CD8-positive, alpha-beta memory T cell (primary cell): ENCODE data around the gene ERC2. TPM values are rescaled to one million over a fixed set of nuclear protein-coding genes. Genes with fewer than 3 reads are reported as not detected.
A peak's percentile ranks its signal among the peaks of the same experiment; 100 is the strongest.

Source experiments
- CTCF ChIA-PET: fragments of 350-600 bp; sonication (Branson Sonifier 250); formaldehyde crosslinking; loops from one replicate; lab custom pipeline; 2021; ENCODE audit warnings: antibody characterized with exemption; lab: Charles Lee
- POLR2A ChIA-PET: fragments of 350-600 bp; sonication (Branson Sonifier 250); formaldehyde crosslinking; loops from one replicate; lab custom pipeline; 2021; ENCODE audit warnings: antibody characterized with exemption; lab: Charles Lee
- DNase-seq, 5 donors: peaks; one replicate each; pipeline versions ENCODE4 v3.0.0 to v3.0.0-alpha.2; 2020 to 2022; ENCODE audit warnings: mixed read lengths in 1 of 5
- H3K27ac ChIP-seq: one replicate; pipeline ENCODE4 v1.7.0; 2013; ENCODE audit warnings: low read depth, mild to moderate bottlenecking, low read length, moderate library complexity
- H3K27me3 ChIP-seq: 2 replicates; pipeline ENCODE4 v1.7.0; 2013; ENCODE audit warnings: low read length, mild to moderate bottlenecking; ENCODE audit not compliant: insufficient read depth, poor library complexity, severe bottlenecking
- H3K36me3 ChIP-seq: 2 replicates; pipeline ENCODE4 v1.7.0; 2013; ENCODE audit warnings: mild to moderate bottlenecking, low read length, moderate library complexity; ENCODE audit not compliant: insufficient read depth
- H3K4me1 ChIP-seq: 2 replicates; pipeline ENCODE4 v1.7.0; 2013; ENCODE audit warnings: mild to moderate bottlenecking, low read length, moderate library complexity; ENCODE audit not compliant: insufficient read depth
- H3K4me3 ChIP-seq: 2 replicates; pipeline ENCODE4 v1.7.0; 2013; ENCODE audit warnings: mild to moderate bottlenecking, low read length
- H3K9me3 ChIP-seq: 2 replicates; pipeline ENCODE4 v1.7.0; 2013; ENCODE audit warnings: mild to moderate bottlenecking, low read length
- H3K27ac Mint-ChIP-seq, 8 donors: one replicate each; pipeline ENCODE4 v1.8.0; 2020 to 2021; ENCODE audit warnings: mixed read lengths in 8 of 8, mild to moderate bottlenecking in 6 of 8, inconsistent platforms in 3 of 8, moderate library complexity in 3 of 8
- H3K27me3 Mint-ChIP-seq, 2 donors: one replicate each; pipeline ENCODE4 v1.8.0; 2020 to 2021; ENCODE audit warnings: mixed read lengths in 2 of 2, mild to moderate bottlenecking in 1 of 2, moderate library complexity in 1 of 2
- H3K36me3 Mint-ChIP-seq, 3 donors: one replicate each; pipeline ENCODE4 v1.8.0; 2020 to 2021; ENCODE audit warnings: mixed read lengths in 3 of 3, inconsistent platforms in 1 of 3, mild to moderate bottlenecking in 1 of 3
- H3K4me1 Mint-ChIP-seq, 3 donors: one replicate each; pipeline ENCODE4 v1.8.0; 2020 to 2021; ENCODE audit warnings: mixed read lengths in 3 of 3, inconsistent platforms in 1 of 3, mild to moderate bottlenecking in 1 of 3
- H3K4me3 Mint-ChIP-seq, 7 donors: one replicate each; pipeline ENCODE4 v1.8.0; 2020 to 2021; ENCODE audit warnings: mixed read lengths in 7 of 7, mild to moderate bottlenecking in 6 of 7, moderate library complexity in 4 of 7, inconsistent platforms in 2 of 7
- H3K9me3 Mint-ChIP-seq, 5 donors: one replicate each; pipeline ENCODE4 v1.8.0; 2020 to 2022; ENCODE audit warnings: mixed read lengths in 5 of 5, mild to moderate bottlenecking in 3 of 5, moderate library complexity in 2 of 5, inconsistent platforms in 1 of 5
- polyA plus RNA-seq: library from polyadenylated mRNA; unstranded; fragments of 300-500 nt; fragmentation: Illumina TruSeq; gene quantifications from one replicate; pipeline ENCODE4 v1.2.3, GENCODE V29; 2021
- total RNA-seq, 2 experiments: library from RNA; stranded (reverse); gene quantifications; one replicate each; pipeline ENCODE4 v1.2.3, GENCODE V29; 2021

ERC2 gene
- total and polyA plus RNA-seq, 3 experiments from 2014 or later: not detected

DNA sequence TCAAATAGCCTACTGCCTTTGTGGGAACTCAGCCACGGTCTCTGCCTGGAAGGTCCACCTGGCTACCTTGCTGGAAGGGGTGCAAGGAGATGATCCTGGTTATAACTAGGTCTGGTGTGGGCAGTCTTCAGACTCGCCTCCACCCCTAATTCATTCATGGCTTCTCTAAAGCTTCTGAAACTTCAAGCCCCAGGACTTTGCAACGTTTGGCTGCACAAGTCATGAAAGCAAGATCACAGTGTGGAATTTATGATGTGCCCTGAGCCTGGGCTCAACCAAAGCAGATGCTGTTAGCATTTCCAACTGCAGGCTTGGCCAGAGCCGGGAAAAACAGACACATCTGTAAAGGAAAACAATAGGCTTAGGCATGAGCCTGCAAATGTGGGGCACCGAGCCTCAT is 780.7 kb downstream of the ERC2 start:
- Histone ChIP-seq H3K27ac (no peak overlapping the region), H3K27me3 (no peaks in the 10 kb centered on the region), H3K36me3 (no peaks in the 10 kb centered on the region), H3K4me1 (no peaks in the 10 kb centered on the region), H3K9me3 (no peaks in the 10 kb centered on the region), H3K4me3 (no peak overlapping the region)
- Mint-ChIP-seq H3K36me3 (peaks cover 0 to 2% (median 0%) of the 10 kb centered on the region in 3 donors), H3K4me3 (no peak overlapping the region), H3K27me3 (peaks cover 0 to 3% of the 10 kb centered on the region in 2 donors), H3K27ac (no peak overlapping the region), H3K4me1 (no peaks in the 10 kb centered on the region), H3K9me3 (peaks cover 0 to 3% (median 0%) of the 10 kb centered on the region in 5 donors)
- POLR2A ChIA-PET: no interaction called here
- CTCF ChIA-PET: no interaction called here
- DNase-seq: no peak

DNA sequence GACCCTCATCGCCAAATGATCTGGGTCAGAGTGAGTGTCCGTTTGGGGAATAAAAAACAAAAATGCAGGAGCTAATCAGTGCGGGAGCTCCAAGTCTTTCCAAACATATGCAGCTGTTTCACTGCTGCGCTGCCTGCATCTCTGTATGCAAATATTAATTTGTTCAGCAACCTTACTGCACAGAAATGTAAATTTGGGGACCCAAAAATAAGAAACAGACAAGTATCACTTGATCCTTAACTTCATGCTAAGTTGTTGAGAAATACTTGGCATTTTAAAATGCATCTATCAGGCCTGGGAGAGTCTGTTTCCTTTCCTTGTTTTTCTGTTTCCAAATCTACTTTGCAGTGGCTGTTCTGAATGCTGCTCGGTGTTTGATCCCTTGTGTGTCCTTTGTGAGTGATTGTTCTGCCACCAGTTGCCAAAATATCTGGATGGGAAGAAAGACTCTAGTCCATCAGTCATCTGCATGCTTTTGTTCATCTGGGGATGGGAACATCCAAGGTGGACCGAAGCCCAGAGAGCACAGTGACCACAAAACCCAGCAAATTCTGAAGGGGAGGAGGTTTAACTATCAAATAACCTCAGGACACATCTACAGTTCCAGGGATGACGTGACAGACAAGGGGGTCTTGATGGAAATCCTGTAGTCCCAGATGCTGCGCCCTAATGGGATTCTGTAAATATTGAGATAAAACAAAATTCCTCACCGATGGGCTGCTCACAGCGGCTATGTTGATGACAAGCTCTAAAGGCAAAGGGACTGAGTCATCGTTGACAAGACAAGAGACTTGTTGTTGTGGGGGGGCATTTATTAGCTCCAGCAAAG is 781.6 kb downstream of the ERC2 start:
- H3K27ac Mint-ChIP-seq: no peak overlapping the region
- Histone ChIP-seq H3K27ac (no peak overlapping the region), H3K4me3 (no peak overlapping the region), H3K4me1 (no peaks in the 10 kb centered on the region), H3K36me3 (no peaks in the 10 kb centered on the region), H3K9me3 (no peaks in the 10 kb centered on the region), H3K27me3 (no peaks in the 10 kb centered on the region)
- peaks cover 0 to 3% of the 10 kb centered on the region in 2 donors for H3K27me3 Mint-ChIP-seq
- H3K4me1 Mint-ChIP-seq: no peaks in the 10 kb centered on the region
- H3K4me3 Mint-ChIP-seq: no peak overlapping the region
- CTCF ChIA-PET: no interaction called here
- POLR2A ChIA-PET: no interaction called here
- peaks cover 0 to 2% (median 0%) of the 10 kb centered on the region in 3 donors for H3K36me3 Mint-ChIP-seq
- peaks cover 0 to 3% (median 0%) of the 10 kb centered on the region in 5 donors for H3K9me3 Mint-ChIP-seq
- DNase-seq: no peak

DNA sequence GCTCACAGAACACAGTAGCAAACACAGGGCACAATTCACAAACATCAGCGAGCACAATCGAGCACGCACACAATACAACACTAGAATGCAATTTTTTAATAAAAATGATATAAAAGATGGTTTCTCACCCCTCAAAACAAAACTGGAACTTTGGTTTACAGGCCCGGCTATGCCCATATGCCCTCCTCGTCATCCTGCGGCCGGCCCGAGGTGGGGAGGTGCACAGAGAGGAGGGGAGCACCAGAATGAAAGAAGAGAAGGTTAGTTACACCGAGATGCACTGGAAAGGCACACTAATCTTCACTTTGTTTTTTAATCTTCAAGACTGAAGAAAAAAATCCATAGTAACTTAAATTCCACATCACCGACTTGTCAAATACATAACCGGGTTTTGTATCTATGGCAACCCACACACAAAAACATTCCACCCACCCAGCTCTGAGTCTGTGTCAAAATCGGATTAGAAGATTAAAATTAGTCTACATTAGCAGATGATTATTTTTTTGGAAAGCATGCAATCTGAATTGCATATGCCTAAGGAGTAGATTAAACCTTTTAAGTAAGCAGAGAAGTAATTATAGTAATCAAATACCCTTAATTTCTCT is 784.5 kb downstream of the ERC2 start:
- no peaks in the 10 kb centered on the region for H3K4me1 ChIP-seq
- Mint-ChIP-seq H3K27ac (no peak overlapping the region), H3K9me3 (peaks cover 0 to 3% (median under 1%) of the 10 kb centered on the region in 5 donors), H3K4me3 (no peak overlapping the region), H3K36me3 (peaks cover 0 to under 1% (median 0%) of the 10 kb centered on the region in 3 donors), H3K4me1 (no peaks in the 10 kb centered on the region), H3K27me3 (peaks cover 0 to 4% of the 10 kb centered on the region in 2 donors)
- DNase-seq: no peak
- no peak overlapping the region for H3K4me3 ChIP-seq
- H3K36me3 ChIP-seq: no peaks in the 10 kb centered on the region
- no peaks in the 10 kb centered on the region for H3K27me3 ChIP-seq
- POLR2A ChIA-PET: no interaction called here
- CTCF ChIA-PET: no interaction called here
- no peak overlapping the region for H3K27ac ChIP-seq
- no peaks in the 10 kb centered on the region for H3K9me3 ChIP-seq

DNA sequence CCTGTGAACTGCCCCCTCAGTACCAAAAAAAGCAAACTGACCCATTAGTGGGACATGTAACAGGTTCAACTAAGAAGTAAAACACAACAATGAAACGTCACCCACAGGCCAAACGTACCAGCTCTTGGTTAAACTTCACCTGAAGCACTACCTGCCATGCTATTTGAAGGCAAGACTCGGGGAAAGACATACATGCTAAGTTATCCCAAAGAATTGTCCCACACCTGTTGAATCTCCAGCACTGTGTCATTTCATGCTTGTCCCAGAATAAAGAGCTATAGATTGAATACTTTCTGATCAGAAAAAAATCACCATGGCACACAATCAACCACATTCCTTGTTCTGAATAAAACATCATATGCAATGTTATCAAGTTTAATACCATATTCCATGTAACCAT is 785.8 kb downstream of the ERC2 start:
- H3K9me3 ChIP-seq: no peaks in the 10 kb centered on the region

DNA sequence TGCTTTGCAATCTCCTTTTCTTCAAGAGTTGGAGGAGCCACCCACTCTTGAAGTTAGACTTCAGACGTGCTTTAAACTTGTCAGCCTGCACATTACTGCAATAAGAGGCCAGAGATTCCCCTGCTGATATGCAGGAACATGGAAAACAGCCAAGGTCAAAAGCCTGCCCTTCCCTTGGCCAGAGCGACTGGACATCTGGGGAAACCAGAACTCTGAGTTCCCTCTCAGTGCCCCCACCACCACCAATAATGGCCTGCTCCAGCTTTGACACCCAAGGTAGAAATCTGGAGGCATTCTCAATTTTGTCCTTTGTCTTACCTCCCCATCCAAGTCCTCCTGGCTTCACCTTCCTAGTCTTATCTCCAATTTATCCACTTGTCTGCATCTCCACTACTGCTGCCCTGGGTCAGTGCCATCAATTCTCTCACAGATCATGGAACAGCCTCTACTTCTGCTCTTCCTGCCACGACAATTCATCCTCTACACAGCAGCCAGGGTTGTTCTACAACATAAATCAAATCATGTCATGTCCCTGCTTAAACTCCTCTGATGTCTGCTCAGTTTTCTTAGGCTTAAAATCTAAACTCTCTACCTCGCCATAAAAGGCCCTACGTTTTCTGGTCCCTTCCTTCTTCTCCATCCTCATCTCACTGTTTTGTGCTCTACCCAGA is 789.6 kb downstream of the ERC2 start:
- Mint-ChIP-seq H3K9me3 (peaks cover 0 to 4% (median 2%) of the 10 kb centered on the region in 5 donors), H3K4me1 (no peaks in the 10 kb centered on the region), H3K36me3 (no peaks in the 10 kb centered on the region), H3K27me3 (peaks cover 0 to 1% of the 10 kb centered on the region in 2 donors), H3K27ac (no peak overlapping the region), H3K4me3 (no peak overlapping the region)
- H3K9me3 ChIP-seq: no peaks in the 10 kb centered on the region
- H3K27me3 ChIP-seq: no peaks in the 10 kb centered on the region
- CTCF ChIA-PET: no interaction called here
- no peak overlapping the region for H3K4me3 ChIP-seq
- no peaks in the 10 kb centered on the region for H3K36me3 ChIP-seq
- no peak overlapping the region for H3K27ac ChIP-seq
- POLR2A ChIA-PET: no interaction called here
- no peak for DNase-seq
- H3K4me1 ChIP-seq: no peaks in the 10 kb centered on the region

More for the DNA sequence above, 785.8 kb downstream of the ERC2 start:
- H3K4me1 ChIP-seq: no peaks in the 10 kb centered on the region
- no peaks in the 10 kb centered on the region for H3K27me3 ChIP-seq
- Mint-ChIP-seq H3K4me3 (no peak overlapping the region), H3K36me3 (no peaks in the 10 kb centered on the region), H3K27me3 (peaks cover 0 to 1% of the 10 kb centered on the region in 2 donors), H3K9me3 (peaks cover 0 to 3% (median 0%) of the 10 kb centered on the region in 5 donors), H3K4me1 (no peaks in the 10 kb centered on the region), H3K27ac (peak overlapping the region in 1 of 8 donors; percentile 47)
- no peak overlapping the region for H3K4me3 ChIP-seq
- ChIA-PET CTCF (no interaction called here), POLR2A (no interaction called here)
- no peak for DNase-seq
- H3K27ac ChIP-seq: no peak overlapping the region
- no peaks in the 10 kb centered on the region for H3K36me3 ChIP-seq

DNA sequence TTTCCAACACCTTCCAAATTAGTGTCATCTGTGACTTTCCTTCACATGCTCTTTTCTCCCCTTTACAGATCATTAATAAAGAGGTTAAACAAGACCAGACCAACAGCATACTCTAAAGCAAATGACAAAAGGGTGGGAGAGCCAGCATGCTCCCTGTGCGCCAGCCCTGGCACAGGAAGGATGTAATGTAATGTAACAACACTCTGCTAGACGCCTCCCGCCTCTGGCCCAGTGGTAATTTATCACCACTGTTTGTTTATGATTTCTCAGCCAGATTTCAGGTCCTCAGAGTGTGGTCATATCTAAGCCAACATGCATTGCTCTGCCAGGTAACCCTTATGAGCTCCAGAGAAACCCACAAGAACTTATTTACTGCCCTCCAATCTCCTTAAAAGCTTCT is 791.6 kb downstream of the ERC2 start:
- no peaks in the 10 kb centered on the region for H3K9me3 ChIP-seq

DNA sequence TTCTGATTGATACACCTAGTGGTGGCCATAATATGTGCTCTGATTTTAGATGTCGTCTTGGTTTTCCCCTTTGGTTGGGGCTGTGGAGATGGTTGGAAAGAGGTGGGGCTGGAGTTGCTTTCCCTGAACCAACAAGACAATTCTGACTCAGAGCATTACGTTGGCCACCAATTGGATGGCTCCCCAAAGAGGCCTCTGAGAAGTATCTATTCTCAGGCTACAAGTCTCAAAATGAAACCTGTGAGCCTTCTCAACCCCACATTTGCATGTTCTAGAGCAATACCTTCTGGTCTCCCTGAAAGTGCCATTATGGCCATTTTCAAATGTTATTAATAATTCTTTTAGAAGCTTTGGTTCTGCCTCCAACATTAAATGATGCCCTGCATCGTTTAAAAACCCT is 792.8 kb downstream of the ERC2 start:
- Histone ChIP-seq H3K4me3 (no peak overlapping the region), H3K4me1 (no peaks in the 10 kb centered on the region)

More for the DNA sequence above, 791.6 kb downstream of the ERC2 start:
- Mint-ChIP-seq H3K4me3 (no peak overlapping the region), H3K4me1 (no peaks in the 10 kb centered on the region), H3K27ac (no peak overlapping the region), H3K27me3 (peaks cover 0 to 1% of the 10 kb centered on the region in 2 donors), H3K9me3 (peaks cover 0 to 4% (median 3%) of the 10 kb centered on the region in 5 donors), H3K36me3 (no peaks in the 10 kb centered on the region)
- ChIA-PET POLR2A (no interaction called here), CTCF (no interaction called here)
- DNase-seq: no peak
- Histone ChIP-seq H3K36me3 (no peaks in the 10 kb centered on the region), H3K27me3 (no peaks in the 10 kb centered on the region), H3K27ac (no peak overlapping the region), H3K4me1 (no peaks in the 10 kb centered on the region), H3K4me3 (no peak overlapping the region)

DNA sequence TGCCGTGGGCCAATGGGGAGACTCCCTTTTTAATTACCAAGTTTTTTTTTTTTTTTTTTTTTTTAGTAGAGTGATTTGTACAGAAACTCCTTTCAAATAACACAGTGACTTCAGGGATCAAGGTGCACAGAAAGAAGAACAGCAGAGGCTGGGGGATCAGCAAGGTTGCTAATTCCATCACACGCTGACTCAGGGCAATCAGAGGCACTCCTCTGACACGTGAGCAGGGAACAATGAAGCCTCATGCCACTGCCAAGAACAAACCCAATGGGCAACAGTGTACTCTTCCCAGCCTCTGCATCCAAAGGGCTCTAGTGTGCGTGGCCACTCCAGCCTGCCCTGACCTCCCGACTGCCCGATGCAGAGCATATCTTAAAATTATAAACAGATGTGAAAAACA is 794.5 kb downstream of the ERC2 start:
- Mint-ChIP-seq H3K9me3 (peaks cover 2 to 4% (median 3%) of the 10 kb centered on the region in 5 donors), H3K4me1 (no peaks in the 10 kb centered on the region), H3K27me3 (no peaks in the 10 kb centered on the region), H3K27ac (no peak overlapping the region), H3K36me3 (no peaks in the 10 kb centered on the region), H3K4me3 (no peak overlapping the region)
- no peaks in the 10 kb centered on the region for H3K9me3 ChIP-seq
- POLR2A ChIA-PET: no interaction called here
- no peaks in the 10 kb centered on the region for H3K27me3 ChIP-seq
- H3K4me1 ChIP-seq: no peaks in the 10 kb centered on the region
- no peaks in the 10 kb centered on the region for H3K36me3 ChIP-seq
- CTCF ChIA-PET: no interaction called here
- H3K27ac ChIP-seq: no peak overlapping the region
- no peak for DNase-seq
- no peak overlapping the region for H3K4me3 ChIP-seq

More for the DNA sequence above, 792.8 kb downstream of the ERC2 start:
- Mint-ChIP-seq H3K27ac (no peak overlapping the region), H3K27me3 (peaks cover 0 to 1% of the 10 kb centered on the region in 2 donors), H3K9me3 (peaks cover 0 to 4% (median 2%) of the 10 kb centered on the region in 5 donors), H3K36me3 (no peaks in the 10 kb centered on the region), H3K4me3 (no peak overlapping the region), H3K4me1 (no peaks in the 10 kb centered on the region)
- ChIA-PET CTCF (no interaction called here), POLR2A (no interaction called here)
- Histone ChIP-seq H3K36me3 (no peaks in the 10 kb centered on the region), H3K27me3 (no peaks in the 10 kb centered on the region), H3K9me3 (no peaks in the 10 kb centered on the region), H3K27ac (no peak overlapping the region)
- DNase-seq: no peak
